ENCODE data around the gene NKAPL. TPM values are rescaled to one million over a fixed set of nuclear protein-coding genes. Genes with fewer than 3 reads are reported as not detected.
A peak's percentile ranks its signal among the peaks of the same experiment; 100 is the strongest.

The NKAPL gene
- total RNA-seq, 1 donor from 2014 or later = not detected

DNA sequence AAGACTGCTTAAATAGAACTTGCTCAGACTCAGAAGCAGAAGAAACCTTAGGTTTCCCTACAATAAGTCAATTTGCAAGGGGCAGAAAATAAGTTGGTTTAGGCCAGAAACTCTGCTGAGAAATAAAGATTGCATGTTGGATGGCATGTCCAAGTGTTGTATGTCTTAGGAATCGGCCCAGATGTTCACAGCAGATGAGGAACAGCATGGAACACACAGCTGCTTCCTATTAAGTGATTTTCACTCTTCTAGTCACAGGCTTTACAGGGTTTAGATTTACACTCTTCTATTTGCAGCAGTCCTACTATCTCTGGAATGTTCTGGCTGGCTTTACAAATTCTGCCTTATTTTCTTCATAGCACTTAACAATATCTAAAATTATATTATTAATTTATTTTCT is 10.2 kb upstream of the NKAPL start:
- TF ChIP-seq, protein P1, sequence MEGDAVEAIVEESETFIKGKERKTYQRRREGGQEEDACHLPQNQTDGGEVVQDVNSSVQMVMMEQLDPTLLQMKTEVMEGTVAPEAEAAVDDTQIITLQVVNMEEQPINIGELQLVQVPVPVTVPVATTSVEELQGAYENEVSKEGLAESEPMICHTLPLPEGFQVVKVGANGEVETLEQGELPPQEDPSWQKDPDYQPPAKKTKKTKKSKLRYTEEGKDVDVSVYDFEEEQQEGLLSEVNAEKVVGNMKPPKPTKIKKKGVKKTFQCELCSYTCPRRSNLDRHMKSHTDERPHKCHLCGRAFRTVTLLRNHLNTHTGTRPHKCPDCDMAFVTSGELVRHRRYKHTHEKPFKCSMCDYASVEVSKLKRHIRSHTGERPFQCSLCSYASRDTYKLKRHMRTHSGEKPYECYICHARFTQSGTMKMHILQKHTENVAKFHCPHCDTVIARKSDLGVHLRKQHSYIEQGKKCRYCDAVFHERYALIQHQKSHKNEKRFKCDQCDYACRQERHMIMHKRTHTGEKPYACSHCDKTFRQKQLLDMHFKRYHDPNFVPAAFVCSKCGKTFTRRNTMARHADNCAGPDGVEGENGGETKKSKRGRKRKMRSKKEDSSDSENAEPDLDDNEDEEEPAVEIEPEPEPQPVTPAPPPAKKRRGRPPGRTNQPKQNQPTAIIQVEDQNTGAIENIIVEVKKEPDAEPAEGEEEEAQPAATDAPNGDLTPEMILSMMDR (IDR thresholded peaks at IDR 0.05) = no peak
- H3K4me1 Mint-ChIP-seq (ENCODE audit: unreplicated experiment) = peaks cover 21% of the 10 kb centered on the region
- H3K9me3 Mint-ChIP-seq (ENCODE audit: unreplicated experiment) = no peaks in the 10 kb centered on the region
- no peak overlapping the region for H3K27ac Mint-ChIP-seq (ENCODE audit: unreplicated experiment)
- DNase-seq (ENCODE audit: extremely low spot score, unreplicated experiment) = no peak
- no peak overlapping the region for H3K4me3 Mint-ChIP-seq (ENCODE audit: unreplicated experiment)
- peaks cover 37% of the 10 kb centered on the region for H3K36me3 Mint-ChIP-seq (ENCODE audit: unreplicated experiment)
- no peaks in the 10 kb centered on the region for H3K27me3 Mint-ChIP-seq (ENCODE audit: unreplicated experiment)

DNA sequence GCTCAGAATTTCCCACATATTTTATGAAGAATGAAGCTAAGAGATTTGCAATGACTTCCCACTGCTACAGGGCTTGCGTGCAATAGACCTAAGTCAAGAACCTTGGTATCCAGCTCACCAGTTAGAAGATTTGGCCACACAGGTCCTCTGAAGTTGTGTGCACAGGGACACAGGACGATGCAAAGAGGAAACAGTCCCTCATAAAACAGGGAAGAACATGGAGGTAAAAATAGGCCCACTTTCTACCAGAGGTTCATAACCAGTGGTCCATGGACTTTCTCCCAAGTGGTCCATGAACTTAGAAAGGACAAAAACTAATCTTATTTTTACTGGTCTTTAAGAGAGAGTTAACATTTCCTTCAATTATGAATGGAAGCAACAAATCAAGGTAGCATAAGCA is 8.3 kb upstream of the NKAPL start:
- H3K27ac Mint-ChIP-seq (ENCODE audit: unreplicated experiment) = no peak overlapping the region
- peaks cover 24% of the 10 kb centered on the region for H3K36me3 Mint-ChIP-seq (ENCODE audit: unreplicated experiment)
- no peak for DNase-seq (ENCODE audit: extremely low spot score, unreplicated experiment)
- H3K27me3 Mint-ChIP-seq (ENCODE audit: unreplicated experiment) = no peaks in the 10 kb centered on the region
- peaks cover 21% of the 10 kb centered on the region for H3K4me1 Mint-ChIP-seq (ENCODE audit: unreplicated experiment)
- peak overlapping the region; percentile 71 for H3K4me3 Mint-ChIP-seq (ENCODE audit: unreplicated experiment)
- TF ChIP-seq, protein P1 (IDR thresholded peaks at IDR 0.05) = no peak
- H3K9me3 Mint-ChIP-seq (ENCODE audit: unreplicated experiment) = no peaks in the 10 kb centered on the region

DNA sequence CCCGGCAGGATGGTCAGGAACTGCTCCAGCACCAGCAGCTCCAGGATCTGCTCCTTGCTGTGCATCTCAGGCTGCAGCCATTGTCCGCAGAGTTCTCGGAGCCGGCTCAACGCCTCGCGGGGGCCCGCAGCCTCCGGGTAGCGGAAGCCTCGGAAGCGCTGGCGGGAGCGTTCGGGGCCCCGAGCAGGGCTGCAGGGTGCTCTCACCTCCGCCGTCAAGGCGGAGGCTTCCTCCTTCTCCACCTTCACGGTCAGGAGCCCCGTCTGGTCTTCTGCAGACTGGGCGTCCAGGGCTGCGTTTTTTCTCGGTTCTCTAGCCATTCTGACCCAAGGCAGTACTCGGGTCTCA is 7.5 kb upstream of the NKAPL start:
- peak overlapping the region; percentile 67 for H3K27ac Mint-ChIP-seq (ENCODE audit: unreplicated experiment)
- DNase-seq (ENCODE audit: extremely low spot score, unreplicated experiment) = no peak
- peak overlapping the region; percentile 98 for H3K4me3 Mint-ChIP-seq (ENCODE audit: unreplicated experiment)
- TF ChIP-seq, protein P1 (IDR thresholded peaks at IDR 0.05) = no peak
- no peaks in the 10 kb centered on the region for H3K27me3 Mint-ChIP-seq (ENCODE audit: unreplicated experiment)
- no peaks in the 10 kb centered on the region for H3K9me3 Mint-ChIP-seq (ENCODE audit: unreplicated experiment)
- peaks cover 17% of the 10 kb centered on the region for H3K36me3 Mint-ChIP-seq (ENCODE audit: unreplicated experiment)
- H3K4me1 Mint-ChIP-seq (ENCODE audit: unreplicated experiment) = peaks cover 21% of the 10 kb centered on the region

DNA sequence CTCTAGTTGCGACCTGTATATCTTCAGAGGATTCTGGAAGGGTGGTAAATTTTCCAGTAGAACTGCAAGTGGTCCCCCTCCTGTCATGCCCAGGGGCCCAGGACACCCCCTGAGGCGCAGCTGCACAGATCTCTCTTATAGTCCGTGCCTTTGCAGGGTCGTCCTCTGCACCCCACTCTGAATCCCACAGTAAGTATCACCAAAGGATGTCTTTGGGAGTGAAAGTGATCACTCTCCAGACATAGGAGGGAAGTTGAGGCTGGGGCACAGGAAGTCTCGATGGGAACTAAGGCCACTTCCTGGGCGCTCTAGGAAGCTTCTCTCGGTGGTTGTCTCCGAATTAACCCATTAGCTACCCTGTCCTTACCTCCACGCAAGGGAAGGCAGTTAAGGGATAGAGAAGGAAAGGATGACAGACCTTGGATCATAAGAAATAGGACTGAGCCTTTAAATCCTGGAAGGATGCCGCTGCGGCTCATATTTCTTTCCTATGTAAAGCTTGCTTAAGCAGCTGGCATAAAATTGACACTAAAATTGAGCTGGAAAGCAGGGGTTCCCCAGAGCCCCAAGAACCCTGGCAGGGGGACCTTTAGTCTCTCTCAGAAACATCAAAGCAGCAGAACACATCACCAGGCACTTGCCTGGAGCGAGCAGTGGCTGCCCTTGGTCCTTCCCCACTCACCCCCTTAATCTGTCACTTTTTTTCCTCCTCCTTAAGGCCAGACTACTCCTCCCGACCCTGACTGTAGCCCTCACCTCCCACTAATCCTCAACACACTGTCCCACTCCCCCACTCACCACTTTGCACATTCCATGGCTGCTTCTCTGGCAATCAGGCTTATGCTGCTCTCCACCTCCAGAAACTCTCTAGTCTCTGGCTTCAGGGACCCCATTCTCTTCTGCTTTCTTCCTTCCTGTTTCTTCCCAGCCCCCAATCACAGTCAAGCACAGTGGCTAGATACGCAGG is 6.8 kb upstream of the NKAPL start, which contains the start of gene ZKSCAN4:
Gene ZKSCAN4, minus strand, starts transcription at position 261 of the 967 bp plus-strand sequence. CDS start 289 bp downstream, outside the sequence.
- no peak for DNase-seq (ENCODE audit: extremely low spot score, unreplicated experiment)
- Mint-ChIP-seq H3K27ac (ENCODE audit: unreplicated experiment) (peak within 1 kb of the TSS; percentile 67), H3K4me1 (ENCODE audit: unreplicated experiment) (peaks cover 21% of the 10 kb centered on the region), H3K27me3 (ENCODE audit: unreplicated experiment) (no peaks in the 10 kb centered on the region), H3K36me3 (ENCODE audit: unreplicated experiment) (peaks cover 11% of the 10 kb centered on the region), H3K9me3 (ENCODE audit: unreplicated experiment) (no peaks in the 10 kb centered on the region), H3K4me3 (ENCODE audit: unreplicated experiment) (peak within 1 kb of the TSS; percentile 98)
- TF ChIP-seq, protein P1 (IDR thresholded peaks at IDR 0.05) = no peak

DNA sequence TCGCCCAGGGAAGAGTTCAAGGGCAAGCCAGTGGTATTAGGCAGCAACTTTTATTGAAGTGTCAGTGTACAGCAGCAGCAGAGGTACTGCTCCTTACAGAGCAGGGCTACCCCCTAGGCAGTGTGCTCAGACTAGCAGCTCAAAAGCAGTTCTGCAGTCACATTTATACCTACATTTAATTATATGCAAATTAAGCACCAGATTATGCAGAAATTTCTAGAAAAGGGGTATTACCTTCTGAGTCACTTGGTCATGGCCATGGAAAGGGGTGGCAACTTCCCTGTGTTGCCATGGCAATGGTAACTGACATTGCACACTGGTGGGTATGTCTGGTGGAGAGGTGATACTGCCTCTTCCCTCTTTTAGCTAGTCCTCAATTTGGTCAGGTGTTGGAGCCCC is 5.0 kb upstream of the NKAPL start:
- Mint-ChIP-seq H3K4me3 (ENCODE audit: unreplicated experiment) (no peak overlapping the region), H3K27me3 (ENCODE audit: unreplicated experiment) (peaks cover 3% of the 10 kb centered on the region), H3K4me1 (ENCODE audit: unreplicated experiment) (peaks cover 21% of the 10 kb centered on the region), H3K36me3 (ENCODE audit: unreplicated experiment) (peaks cover 2% of the 10 kb centered on the region), H3K27ac (ENCODE audit: unreplicated experiment) (no peak overlapping the region), H3K9me3 (ENCODE audit: unreplicated experiment) (no peaks in the 10 kb centered on the region)
- DNase-seq (ENCODE audit: extremely low spot score, unreplicated experiment) = no peak
- TF ChIP-seq, protein P1 (IDR thresholded peaks at IDR 0.05) = no peak
